GM19438 (cell line): ENCODE results near the gene PPDPF.
A peak's percentile ranks its signal among the peaks of the same experiment; 100 is the strongest.

Experiments
- ATAC-seq: cut with Tn5 transposase; IDR thresholded peaks from one replicate; pipeline ENCODE4 v1.9.1; 2021; ENCODE audit warnings: low read depth; ENCODE audit not compliant: unreplicated experiment

The PPDPF gene

GRCh38 chr20:63536241-63536977, 15.8 kb downstream of the PPDPF start:
- no peak for ATAC-seq

DNA sequence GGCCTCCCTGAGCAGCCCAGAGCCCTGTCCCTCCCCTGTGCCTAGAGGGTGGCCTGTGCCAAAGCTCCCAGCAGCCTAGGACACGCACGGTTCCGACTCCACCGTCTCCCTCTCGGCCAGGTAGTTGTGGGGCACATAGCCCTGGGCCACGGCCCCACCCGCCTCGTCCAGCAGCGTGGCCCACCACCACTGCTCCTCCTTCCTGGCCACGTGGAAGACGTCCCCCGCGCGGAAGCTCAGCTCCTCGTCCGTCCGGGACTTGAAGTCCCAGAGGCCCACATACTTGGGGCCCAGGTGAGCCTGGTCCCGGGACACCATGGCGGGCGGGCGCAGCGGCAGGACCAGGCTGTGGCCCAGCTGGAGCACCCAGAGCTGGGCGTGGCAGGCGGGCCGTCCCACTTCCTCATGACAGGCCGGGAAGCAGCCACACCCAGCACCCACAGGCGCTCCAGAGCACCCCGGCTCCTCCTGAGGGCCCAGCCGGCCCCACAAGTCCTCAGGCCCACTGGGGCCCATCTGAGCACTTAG, 16.5 kb downstream of the PPDPF start, which contains the start of gene PTK6:
Gene PTK6, minus strand, starts transcription at position 380 of the 528 bp plus-strand sequence. Its CDS starts 62 bp downstream, at position 318.
- ATAC-seq, result peak; percentile 16

GRCh38 chr20:63537525-63538203, 17.1 kb downstream of the PPDPF start:
- ATAC-seq, result peak; percentile 83

- ATAC-seq, result no peak
These were observed 17.9 kb downstream of the PPDPF start for GRCh38 chr20:63538204-63539091.

DNA sequence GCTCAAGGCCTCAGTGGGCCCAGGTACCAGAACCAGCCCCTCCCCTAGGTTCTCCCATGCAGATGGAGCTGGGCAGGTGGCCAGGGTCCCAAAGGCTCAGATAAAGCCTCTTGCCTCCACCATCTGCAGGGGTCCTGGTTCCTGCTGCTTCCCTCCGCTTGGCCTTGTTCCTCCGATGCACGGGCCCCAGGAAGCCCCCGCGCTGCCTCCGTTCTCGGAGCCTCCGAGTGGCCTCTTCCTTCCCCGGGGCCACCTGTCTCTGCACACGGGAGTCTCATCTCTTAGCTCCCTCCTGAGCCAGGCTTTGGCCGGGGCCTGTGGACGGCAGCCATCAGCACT, 18.5 kb downstream of the PPDPF start:
- no peak for ATAC-seq

DNA sequence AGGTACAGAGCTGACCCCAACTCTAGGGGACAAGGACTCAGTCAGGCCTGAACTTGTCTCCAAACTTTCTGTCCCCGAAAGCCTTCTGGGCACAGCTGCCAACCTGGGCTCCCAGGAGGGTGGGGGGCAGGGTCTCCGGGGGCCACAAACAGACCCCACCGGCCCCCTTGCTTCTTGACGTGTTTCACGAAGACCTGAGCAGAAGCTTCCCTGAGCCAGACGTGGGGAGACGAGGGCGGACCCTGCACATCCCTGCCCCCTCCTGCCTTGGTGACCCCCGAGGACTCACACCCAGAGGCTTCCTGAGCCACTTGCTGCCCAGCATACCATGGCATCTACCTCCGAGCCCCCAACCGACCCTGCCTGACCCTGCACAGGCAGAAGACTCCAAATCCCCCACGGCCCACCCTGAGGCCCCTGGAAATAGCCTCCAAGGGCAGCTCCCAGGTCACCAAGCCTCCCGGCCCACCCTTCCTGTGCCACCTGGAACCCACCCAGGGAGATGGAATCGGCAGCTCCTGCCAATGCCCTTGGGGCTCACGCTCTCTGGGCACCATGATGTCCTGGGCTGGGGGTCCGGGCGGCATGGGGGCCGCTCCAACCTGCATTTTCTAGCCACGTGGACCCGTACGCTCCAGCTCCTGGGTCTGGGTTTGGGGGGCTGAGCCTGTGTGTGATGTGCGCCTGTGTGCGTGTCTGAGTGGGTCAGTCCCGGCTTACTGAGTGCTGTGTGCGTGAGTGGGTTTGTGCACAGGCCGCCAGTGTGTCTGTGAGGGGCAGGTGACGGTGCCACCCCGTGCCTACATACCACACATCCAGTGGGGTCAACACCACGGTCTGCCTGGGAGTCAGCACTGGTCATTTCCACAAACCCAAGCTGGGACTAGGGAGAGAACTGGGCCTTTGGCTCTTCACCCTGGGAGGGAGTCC, 19.1 kb downstream of the PPDPF start:
- no peak for ATAC-seq

- no peak for ATAC-seq
These were observed 20.0 kb downstream of the PPDPF start for GRCh38 chr20:63540417-63541186.

- ATAC-seq, result no peak
These were observed 20.8 kb downstream of the PPDPF start for GRCh38 chr20:63541371-63541770.

DNA sequence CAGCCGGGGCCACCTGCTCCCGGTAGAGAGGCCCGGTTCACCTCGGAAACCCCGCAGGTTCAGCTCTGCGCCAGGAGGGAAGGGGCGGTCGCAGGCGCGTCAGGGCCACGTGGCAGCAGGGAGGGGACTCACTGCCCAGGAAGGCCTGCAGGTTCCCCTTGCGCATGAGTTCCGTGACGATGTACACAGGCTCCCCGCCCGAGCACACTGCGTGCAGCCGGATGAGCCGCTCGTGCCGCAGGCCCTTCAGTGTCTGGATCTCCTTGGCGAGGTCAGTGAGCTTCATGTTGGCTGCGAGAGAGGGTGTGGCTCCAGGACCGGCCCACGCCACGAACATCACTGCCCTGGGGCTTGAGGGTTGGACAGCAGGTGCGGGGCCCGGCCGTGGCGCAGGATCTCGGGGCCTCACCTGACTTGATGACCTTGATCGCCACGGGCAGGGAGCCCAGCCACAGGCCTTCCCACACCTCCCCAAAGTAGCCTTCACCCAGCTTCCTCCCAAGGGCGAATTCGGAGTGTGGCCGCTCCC, 21.5 kb downstream of the PPDPF start:
- no peak for ATAC-seq

GRCh38 chr20:63542696-63543095, 22.1 kb downstream of the PPDPF start:
- ATAC-seq, result no peak

- ATAC-seq, result no peak
These were observed 22.6 kb downstream of the PPDPF start for GRCh38 chr20:63543131-63543530.

GRCh38 chr20:63543733-63544132, 23.2 kb downstream of the PPDPF start:
- no peak for ATAC-seq

DNA sequence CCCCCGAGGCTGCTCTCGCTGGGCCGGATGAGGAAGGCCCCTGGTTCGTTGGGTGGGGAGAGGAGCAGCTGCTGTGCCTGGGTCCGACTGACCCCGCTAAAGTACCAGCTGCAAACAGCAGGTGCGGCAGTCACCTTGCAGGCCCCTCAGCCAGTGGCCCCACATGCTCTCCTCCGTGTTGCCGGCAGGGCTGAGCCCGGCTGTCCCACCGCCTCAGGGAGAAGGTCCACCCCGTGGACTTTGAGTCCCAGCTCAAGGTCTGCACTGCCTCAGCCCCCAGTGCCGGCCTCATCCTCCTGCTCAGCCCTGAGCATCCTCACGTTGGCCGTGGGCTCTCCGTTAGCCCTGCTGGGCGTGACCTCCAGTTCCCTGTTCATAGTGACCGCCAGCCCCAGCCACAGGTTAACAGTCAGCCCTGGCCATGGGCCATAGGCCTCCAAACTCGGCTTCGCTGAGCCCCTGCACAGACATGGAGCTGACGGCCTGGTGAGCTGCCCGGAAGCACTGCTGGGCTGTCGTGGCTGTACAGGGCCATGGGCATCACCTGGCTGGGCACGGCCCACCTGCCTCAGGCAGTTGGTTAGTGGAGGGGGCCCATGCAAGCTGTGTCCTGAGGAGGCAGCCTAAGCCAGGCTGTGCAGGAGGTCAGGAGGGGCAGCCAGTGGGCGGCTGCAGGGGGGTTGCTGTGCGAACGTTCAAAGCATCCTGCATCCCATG, 23.8 kb downstream of the PPDPF start:
- ATAC-seq, result no peak

- ATAC-seq, result no peak
These were observed 24.5 kb downstream of the PPDPF start for GRCh38 chr20:63544958-63545516.

DNA sequence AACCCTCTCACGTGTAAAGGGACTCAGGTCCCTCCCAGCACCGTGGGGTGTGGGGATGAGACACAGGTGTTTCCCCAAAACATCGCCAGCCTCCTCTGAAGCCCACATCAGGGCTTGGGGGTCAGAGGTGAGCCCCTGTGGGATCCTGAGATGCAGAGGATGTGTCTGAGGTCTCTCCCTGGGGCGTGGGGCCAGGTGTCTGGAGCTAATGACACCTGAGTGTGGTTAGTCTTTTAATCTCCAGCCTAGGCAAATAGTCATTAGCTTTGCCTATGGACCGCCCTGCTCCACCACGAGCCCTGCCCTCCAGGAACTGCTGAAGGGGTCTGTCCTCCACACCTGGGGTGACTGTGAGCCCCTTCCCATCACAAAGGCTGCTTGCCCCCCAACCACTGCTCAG, 25.2 kb downstream of the PPDPF start:
- ATAC-seq, result no peak

DNA sequence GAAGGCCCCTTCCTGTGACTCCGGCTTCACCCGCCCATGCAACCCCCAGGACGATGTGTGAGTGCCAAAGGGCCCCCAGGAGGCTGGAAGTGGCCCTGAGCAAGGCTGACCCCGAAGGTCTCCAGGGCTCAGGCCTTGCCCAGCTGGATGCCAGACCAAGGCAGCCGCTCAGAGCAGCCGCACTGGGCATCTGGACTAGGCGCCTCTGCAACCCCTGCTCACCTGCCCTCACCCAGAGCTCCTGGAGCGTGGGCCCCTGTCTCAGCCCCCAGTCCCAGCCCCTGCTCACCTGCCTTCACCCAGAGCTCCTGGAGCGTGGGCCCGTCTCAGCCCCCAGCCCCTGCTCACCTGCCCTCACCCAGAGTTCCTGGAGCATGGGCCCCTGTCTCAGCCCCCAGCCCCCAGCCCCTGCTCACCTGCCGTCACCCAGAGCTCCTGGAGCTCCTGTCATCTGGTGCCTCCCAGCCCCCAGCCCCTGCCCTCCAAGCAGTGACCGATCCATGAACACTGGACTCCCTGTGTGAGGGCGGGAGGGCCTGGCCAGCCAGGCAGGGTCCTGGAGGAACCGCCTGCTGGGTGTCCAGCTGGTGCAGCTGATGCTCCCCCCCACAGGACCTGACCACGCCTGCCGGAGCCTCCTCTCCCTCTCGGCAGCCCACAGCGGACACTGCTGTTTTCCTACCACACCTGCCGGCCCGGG, 25.8 kb downstream of the PPDPF start:
- no peak for ATAC-seq

GRCh38 chr20:63546956-63547724, 26.6 kb downstream of the PPDPF start:
- ATAC-seq, result no peak
